Measurements from ENCODE around the gene GPSM3.

DNA sequence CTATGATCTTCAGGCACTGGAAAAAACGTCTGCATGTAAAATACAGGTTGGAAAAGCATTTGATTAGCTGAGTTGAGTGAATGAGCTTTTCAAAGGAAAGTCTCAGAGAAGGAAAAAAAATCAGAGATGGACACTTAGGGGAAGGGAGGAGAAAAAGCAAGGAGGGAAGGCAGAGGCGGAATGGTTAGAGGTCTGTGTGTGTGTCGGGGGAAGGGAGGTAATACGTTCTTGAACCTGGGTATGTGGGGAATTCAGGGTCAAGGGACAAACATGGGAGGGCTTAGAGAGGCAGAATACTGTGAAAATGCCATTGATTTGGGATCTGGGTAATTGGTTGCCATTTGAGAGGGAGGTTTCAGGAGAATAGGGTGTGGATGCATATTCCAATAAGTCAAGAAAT lies 45.8 kb downstream of the GPSM3 start:
- TF ChIP-seq CTCF (IDR thresholded peaks at IDR 0.05) = no peak
- no peak for TF ChIP-seq ZFX (IDR thresholded peaks at IDR 0.05; ENCODE audit: borderline replicate concordance)
